Neutrophil (primary cell): ENCODE data around the gene STS.
A peak's percentile ranks its signal among the peaks of the same experiment; 100 is the strongest.

ENCODE experiments used
- H3K27ac ChIP-seq: fragments of 200-600 bp; sonication (generic); 2 replicates; pipeline ENCODE4 v1.5.1; 2016; ENCODE audit warnings: mild to moderate bottlenecking, moderate library complexity
- H3K27me3 ChIP-seq: fragments of 200-600 bp; sonication (generic); 2 replicates; pipeline ENCODE4 v1.6.0; 2016; ENCODE audit warnings: mild to moderate bottlenecking
- H3K36me3 ChIP-seq: fragments of 200-600 bp; sonication (generic); 2 replicates; pipeline ENCODE4 v1.5.1; 2017
- H3K4me1 ChIP-seq, 2 experiments: fragments of 200-600 bp in 1 of 2; sonication (generic) in 1 of 2; 1 replicate in 1 of 2; 2 replicates in 1 of 2; pipeline versions ENCODE4 v1.5.1 to v1.6.1; 2013 to 2016; ENCODE audit warnings: low read depth in 1 of 2, low read length in 1 of 2, mild to moderate bottlenecking in 1 of 2, moderate library complexity in 1 of 2; ENCODE audit not compliant: control insufficient read depth in 1 of 2, insufficient read depth in 1 of 2
- H3K4me3 ChIP-seq, 2 experiments: fragments of 200-600 bp in 1 of 2; sonication (generic) in 1 of 2; 1 replicate in 1 of 2; 2 replicates in 1 of 2; pipeline ENCODE4 v1.5.1; 2013 to 2016; ENCODE audit warnings: low read depth in 1 of 2, low read length in 1 of 2, mild to moderate bottlenecking in 1 of 2, moderate library complexity in 1 of 2
- H3K9me3 ChIP-seq: fragments of 200-600 bp; sonication (generic); 2 replicates; pipeline ENCODE4 v1.5.1; 2016
- TF ChIP-seq, protein P1 (sequence below): fragments of 200-600 bp; sonication (generic); IDR thresholded peaks from 2 replicates; pipeline ENCODE4 v1.5.1; 2016; ENCODE audit warnings: antibody characterized with exemption

Gene STS

DNA sequence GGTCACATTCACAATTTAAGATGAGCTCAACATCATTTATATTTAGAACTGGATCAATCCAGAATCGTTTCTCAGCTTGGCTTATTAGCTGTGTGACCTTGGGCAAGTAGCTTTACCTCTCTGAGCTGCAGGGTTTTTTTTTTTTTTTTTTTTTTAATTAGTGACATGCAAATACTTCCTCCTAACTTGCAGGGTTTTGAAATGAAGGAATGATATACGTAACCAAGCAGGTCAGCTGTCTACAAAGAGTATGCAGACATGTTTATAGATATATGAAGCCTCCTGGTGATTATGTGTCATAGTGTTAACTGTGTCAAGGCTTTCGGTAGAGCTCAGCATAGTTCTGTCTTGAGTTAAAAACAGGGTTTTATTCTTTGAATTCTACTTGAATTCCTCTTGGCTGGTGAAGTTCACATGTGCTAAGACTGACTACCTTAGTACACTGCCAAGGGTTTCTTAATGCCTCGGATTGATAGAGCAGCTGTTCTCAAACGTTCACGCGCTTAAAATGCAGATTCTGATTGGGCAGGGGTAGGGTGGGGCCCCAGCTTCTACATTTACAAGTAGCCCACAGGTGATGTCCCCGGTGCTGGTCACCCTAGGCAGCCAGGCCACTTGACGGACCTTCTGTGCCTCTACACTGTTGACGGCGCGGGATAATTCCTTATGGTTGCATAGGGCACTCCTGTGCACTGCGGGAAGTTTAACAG lies 654 bp upstream of the STS start:
- Histone ChIP-seq H3K27me3 (no peaks in the 10 kb centered on the region), H3K27ac (no peak overlapping the region), H3K4me3 (peak overlapping the region in 1 of 2 experiments; percentile 94), H3K9me3 (no peaks in the 10 kb centered on the region), H3K36me3 (no peaks in the 10 kb centered on the region), H3K4me1 (peaks cover 0 to 10% of the 10 kb centered on the region in 2 experiments)
- TF ChIP-seq, protein P1, sequence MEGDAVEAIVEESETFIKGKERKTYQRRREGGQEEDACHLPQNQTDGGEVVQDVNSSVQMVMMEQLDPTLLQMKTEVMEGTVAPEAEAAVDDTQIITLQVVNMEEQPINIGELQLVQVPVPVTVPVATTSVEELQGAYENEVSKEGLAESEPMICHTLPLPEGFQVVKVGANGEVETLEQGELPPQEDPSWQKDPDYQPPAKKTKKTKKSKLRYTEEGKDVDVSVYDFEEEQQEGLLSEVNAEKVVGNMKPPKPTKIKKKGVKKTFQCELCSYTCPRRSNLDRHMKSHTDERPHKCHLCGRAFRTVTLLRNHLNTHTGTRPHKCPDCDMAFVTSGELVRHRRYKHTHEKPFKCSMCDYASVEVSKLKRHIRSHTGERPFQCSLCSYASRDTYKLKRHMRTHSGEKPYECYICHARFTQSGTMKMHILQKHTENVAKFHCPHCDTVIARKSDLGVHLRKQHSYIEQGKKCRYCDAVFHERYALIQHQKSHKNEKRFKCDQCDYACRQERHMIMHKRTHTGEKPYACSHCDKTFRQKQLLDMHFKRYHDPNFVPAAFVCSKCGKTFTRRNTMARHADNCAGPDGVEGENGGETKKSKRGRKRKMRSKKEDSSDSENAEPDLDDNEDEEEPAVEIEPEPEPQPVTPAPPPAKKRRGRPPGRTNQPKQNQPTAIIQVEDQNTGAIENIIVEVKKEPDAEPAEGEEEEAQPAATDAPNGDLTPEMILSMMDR: no peak

DNA sequence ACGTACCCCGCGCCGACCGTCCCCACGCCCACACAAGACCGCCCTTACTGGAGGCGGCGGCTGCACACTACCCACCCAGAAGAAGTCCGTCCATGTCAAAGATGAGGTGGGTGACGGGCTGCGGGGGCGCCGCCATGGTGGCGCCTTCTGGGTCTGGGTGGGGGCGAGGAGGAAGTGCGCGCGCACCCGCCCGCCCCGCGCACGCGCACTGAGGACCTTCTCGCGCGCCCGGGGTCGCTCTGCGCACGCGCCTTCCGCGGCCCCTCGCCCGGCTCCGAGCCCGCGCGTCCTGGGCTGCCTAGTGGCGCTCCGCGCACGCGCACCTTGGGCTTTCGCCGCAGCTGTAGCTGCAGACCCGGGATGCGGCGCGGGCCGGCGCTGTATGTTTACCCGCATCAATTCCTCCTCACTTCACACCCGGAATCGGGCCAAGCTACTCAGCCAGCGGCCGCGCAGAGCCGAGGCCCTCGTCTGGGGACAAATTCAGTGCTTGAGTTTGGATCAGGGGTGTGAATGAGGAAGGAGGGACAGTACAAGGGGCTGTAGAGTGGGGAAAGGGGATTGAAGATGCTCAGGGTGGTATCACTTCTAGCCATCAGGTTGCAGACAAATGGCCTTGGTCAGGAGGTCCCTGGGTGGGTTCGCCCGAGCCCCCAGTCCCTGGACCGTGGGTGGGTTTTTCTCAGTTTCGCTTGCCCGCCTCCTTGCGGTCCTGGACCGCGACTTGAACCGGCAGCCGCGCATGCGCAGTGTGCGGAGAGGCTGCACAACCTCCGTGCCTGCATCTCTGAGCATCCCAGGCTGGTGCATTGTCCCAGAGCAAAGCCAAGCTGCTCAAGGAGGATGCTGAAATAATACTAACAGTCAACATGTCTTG lies 704 bp downstream of the STS start, which contains the start of gene PUDP:
PUDP (minus strand) TSS at position 176 of the 877 bp plus-strand sequence; CDS start at position 136, 40 bp downstream.
- Histone ChIP-seq H3K9me3 (no peaks in the 10 kb centered on the region), H3K4me1 (peaks cover 0 to 10% of the 10 kb centered on the region in 2 experiments), H3K27me3 (no peaks in the 10 kb centered on the region), H3K27ac (peak within 1 kb of the TSS; percentile 73), H3K4me3 (peak within 1 kb of the TSS; percentile 70 to 94), H3K36me3 (no peaks in the 10 kb centered on the region)
- TF ChIP-seq, protein P1: peak; percentile 21

DNA sequence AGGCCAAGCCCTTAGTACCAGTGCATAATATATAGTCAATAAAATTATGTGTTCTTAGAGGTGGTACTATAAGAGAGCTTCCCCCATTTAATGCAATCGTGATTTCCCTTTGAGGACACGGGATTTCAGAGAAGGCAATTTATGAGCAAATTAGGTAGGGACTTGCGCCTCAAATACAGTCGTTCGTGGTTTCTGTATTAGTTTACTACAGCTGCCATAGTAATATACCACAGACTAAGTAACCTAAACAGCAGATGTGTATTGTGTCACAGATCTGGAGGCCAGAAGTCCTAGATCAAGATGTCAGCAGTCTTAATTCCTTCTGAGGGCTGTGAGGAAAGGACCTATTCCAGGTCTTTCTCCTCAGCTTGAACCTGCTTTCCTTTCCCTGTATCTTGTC lies 1.9 kb downstream of the STS start:
- H3K36me3 ChIP-seq: no peaks in the 10 kb centered on the region

DNA sequence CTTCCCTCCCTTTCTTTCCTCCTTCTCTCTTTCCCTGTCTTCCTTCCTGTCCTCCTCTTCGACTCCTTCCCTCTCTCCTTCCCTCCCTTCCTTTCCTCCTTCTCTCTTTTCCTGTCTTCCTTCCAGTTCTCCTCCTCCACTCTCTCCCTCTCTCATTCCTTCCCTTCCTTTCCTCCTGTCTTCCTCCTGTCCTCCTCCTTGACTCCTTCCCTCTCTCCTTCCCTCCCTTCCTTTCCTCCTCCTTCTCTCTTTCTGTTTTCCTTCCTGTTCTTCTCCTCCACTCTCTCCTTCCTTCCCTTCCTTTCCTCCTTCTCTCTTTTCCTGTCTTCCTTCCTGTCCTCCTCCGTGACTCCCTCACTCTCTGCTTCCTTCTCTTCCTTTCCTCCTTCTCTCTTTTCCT lies 5.7 kb downstream of the STS start:
- TF ChIP-seq, protein P1: no peak
- Histone ChIP-seq H3K27ac (no peak overlapping the region), H3K9me3 (no peaks in the 10 kb centered on the region), H3K4me1 (peaks cover 0 to 5% of the 10 kb centered on the region in 2 experiments), H3K27me3 (no peaks in the 10 kb centered on the region), H3K36me3 (no peaks in the 10 kb centered on the region), H3K4me3 (no peak overlapping the region)

More for the DNA sequence above, 1.9 kb downstream of the STS start:
- TF ChIP-seq, protein P1: no peak
- Histone ChIP-seq H3K27ac (no peak overlapping the region), H3K4me1 (peaks cover 0 to 10% of the 10 kb centered on the region in 2 experiments), H3K4me3 (no peak overlapping the region), H3K27me3 (no peaks in the 10 kb centered on the region), H3K9me3 (no peaks in the 10 kb centered on the region)

DNA sequence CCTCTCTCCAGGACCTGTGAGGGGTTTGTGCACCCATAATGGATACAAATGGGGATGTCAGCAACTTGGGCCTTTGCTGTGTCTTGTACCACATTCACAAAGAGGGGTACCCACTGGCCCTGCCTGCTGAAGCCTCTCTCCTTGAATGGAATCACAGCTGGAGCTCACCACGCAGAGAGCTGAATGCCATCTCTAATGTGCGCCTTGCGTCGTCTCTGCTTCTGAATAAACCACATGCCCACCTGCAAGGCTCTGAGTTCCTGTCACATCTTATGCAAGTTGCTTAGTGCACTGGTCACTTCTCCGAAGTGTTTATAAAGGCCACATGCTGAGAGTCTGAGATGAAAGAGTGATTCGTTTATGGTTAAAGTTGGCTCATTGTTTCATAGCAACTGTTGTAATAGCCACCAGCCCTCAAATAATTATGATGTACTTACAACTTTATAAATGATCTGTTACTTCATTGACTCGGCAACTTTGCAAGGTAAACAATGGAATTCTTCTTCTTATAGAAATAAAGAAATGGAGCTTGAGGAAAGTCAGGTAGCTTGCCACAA lies 6.6 kb downstream of the STS start:
- Histone ChIP-seq H3K27me3 (no peaks in the 10 kb centered on the region), H3K4me1 (no peaks in the 10 kb centered on the region)
- TF ChIP-seq, protein P1: no peak

More for the DNA sequence above, 6.6 kb downstream of the STS start:
- Histone ChIP-seq H3K4me3 (no peak overlapping the region), H3K9me3 (no peaks in the 10 kb centered on the region), H3K27ac (no peak overlapping the region), H3K36me3 (no peaks in the 10 kb centered on the region)
